GM13977 (cell line): ENCODE results near the gene MSI2.

ENCODE experiments used
- DNase-seq: peaks from one replicate; pipeline ENCODE4 v3.0.0; 2012; ENCODE audit warnings: low spot score
- CTCF ChIP-seq: IDR thresholded peaks from 2 replicates; pipeline ENCODE4 v1.5.1; 2012; ENCODE audit warnings: mild to moderate bottlenecking, control low read depth; ENCODE audit not compliant: insufficient read depth; ENCODE audit errors: extremely low read depth, missing control alignments
- in situ Hi-C: fragments of 300-500 bp; cut with MboI; formaldehyde crosslinking; loops from one replicate; pipeline ENCODE4 v1.12.0; 2022; ENCODE audit warnings: low sequenced_read_pairs, low pct_unique_long_range_greater_than_20kb, mixed read lengths, inconsistent platforms; ENCODE audit not compliant: unreplicated experiment

Gene MSI2

DNA sequence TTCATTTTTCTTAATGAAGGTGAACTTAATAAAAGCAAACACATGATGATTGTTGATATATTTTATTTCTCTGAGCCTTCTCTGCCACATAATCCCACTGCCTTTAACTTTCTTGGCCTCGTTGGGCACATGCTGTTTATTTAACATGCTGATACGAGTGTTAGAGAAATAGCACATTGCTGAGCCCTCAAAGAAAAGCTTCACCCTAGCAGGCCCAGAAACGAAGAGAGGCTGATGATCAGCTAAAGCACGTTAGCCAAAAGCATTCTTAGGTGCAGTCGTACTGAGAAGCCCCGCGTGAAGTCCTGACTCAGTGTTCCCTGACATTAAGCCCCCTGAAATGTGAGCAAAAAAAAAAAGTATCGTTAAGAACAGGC, 366.0 kb downstream of the MSI2 start:
- no peak for TF ChIP-seq CTCF
- DNase-seq = no peak
- in situ Hi-C loops = no loop called here

DNA sequence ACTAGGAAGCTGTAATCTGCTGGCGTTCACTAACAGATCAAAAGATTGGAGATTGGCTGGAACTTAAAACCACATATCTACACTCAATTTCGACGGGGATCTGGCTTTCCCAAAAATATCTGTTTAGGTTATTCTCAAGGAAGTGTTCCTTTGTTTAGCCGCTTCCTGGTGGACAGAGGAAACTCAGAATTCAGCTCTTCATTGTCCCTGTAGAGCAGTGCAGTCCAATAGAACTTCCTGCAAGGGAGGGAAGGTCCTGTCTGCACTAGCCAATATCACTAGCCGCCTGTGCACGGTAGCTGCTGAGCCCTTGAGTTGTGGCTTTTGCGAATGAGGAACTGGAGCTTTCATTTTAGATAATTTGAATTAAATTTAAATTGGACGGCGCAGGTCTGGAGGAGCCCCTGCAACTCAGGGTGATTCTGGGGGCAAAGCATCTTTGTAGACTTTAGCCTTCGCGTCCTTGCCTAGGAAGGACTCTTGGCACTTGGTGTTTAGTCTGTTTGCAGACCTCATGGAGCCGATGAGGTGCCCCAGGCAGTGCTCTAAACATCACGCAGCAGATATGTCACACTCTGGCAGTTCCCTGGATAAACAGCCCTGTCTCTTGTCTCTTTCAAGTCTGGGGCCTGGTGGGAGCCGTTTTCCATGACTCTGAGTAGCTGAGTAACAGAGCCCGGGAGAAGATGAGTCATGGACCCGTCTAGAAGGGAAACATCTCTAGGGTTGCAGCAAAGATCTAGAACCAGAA, 366.5 kb downstream of the MSI2 start:
- DNase-seq = peak; percentile 64
- no peak for TF ChIP-seq CTCF
- in situ Hi-C loops = no loop called here

DNA sequence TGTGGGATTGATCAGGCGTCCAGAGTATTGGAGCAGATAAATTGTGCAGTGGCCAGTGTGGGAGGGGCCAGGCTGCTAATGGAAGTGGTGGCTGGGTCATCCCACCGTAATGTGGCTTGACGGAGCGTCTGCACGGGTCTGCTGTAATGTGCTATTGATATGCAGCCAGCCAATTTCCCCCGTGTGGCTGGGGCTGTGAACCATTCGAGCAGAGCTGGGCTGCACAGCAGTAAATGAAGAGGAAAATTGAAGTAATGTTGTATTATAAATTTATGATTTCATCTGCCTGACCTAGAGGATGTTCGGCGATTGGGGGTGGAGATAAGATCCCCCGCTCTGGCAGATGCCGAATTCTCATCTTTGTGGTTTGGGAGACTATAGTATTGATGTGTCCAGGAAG, 367.3 kb downstream of the MSI2 start:
- DNase-seq = peak; percentile 38
- in situ Hi-C loops = no loop called here
- TF ChIP-seq CTCF = no peak

DNA sequence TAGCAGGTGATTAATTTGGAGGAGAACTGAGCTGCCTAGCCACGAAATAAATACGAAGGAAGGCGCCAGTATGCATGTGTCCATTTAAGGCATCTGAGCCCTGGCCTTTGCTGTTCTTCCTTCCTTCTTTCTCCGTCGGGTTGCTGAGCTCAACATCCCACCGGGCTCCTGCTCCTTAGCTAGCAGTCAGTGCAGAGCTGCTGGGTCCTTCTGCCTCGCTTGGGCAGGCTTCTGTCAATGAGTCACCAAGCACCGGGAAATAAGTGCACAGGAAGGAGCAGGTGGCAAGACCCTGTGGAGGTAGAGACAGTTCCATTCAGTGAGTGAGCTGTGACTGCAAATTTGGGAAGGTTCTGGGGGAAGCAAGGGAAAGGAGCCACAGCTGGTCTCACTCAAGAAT, 368.1 kb downstream of the MSI2 start:
- in situ Hi-C loops = no loop called here
- DNase-seq = no peak
- TF ChIP-seq CTCF = no peak

DNA sequence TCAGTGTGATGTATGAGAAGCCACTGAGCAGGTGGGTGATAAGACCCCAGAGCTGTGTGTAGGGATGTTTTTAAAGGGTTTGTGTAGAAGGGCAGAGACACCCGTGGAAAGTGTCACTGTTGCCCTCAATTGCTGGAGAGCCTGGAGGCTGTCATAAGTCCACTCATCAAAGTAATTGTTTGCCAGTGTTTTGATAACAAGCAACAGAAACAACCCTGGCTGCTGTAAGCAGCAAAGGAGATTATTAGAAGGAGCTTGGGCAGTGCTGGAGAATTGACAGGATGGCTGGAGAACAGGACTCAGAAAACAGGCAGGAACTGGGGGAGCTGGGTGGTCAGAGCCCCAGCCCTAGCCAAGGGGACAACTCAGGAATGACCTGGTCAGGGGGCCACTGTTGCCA, 369.2 kb downstream of the MSI2 start:
- TF ChIP-seq CTCF = no peak
- no peak for DNase-seq
- in situ Hi-C loops = no loop called here

- in situ Hi-C loops = no loop called here
Measured at GRCh38 chr17:57625957-57626356, 369.6 kb downstream of the MSI2 start.

More at GRCh38 chr17:57625957-57626356, 369.6 kb downstream of the MSI2 start:
- no peak for TF ChIP-seq CTCF
- no peak for DNase-seq
